HepG2 (cell line): Measurements from ENCODE around the gene B4GALT5. TPM values are rescaled to one million over a fixed set of nuclear protein-coding genes. Genes with fewer than 3 reads are reported as not detected.
A peak's percentile ranks its signal among the peaks of the same experiment; 100 is the strongest.

ENCODE experiments used
- ASH2L ChIP-seq: fragments of 300-600, 200-600 bp; sonication (generic); IDR thresholded peaks from 2 replicates; pipeline ENCODE4 v1.7.0; 2017; ENCODE audit warnings: low read depth, mild to moderate bottlenecking, moderate library complexity, mixed read lengths, low read length; ENCODE audit not compliant: insufficient read length
- CBX1 ChIP-seq: IDR thresholded peaks from one replicate; pipeline ENCODE4 v1.6.1; 2016; ENCODE audit warnings: antibody characterized with exemption, low read depth
- HNRNPK ChIP-seq: fragments of 200-400 bp; formaldehyde crosslinking; IDR thresholded peaks from 2 replicates; pipeline ENCODE4 v1.6.1; 2018; ENCODE audit warnings: low read length, low read depth, moderate library complexity, mild to moderate bottlenecking; ENCODE audit not compliant: poor library complexity, severe bottlenecking
- MIER3 ChIP-seq: IDR thresholded peaks from 2 replicates; pipeline ENCODE4 v1.6.1; 2016; ENCODE audit warnings: missing compliant biosample characterization, borderline replicate concordance
- NPAS2 ChIP-seq: sonication (generic); formaldehyde crosslinking; IDR thresholded peaks from 2 replicates; pipeline ENCODE4 v1.8.0; 2022; ENCODE audit warnings: mild to moderate bottlenecking, missing genetic modification reagents, borderline replicate concordance
- PRPF4 ChIP-seq: fragments of 200-400 bp; formaldehyde crosslinking; IDR thresholded peaks from 2 replicates; pipeline ENCODE4 v1.6.1; 2016; ENCODE audit warnings: low read length, low read depth; ENCODE audit not compliant: poor library complexity, severe bottlenecking
- RBFOX2 ChIP-seq: fragments of 200-400 bp; formaldehyde crosslinking; IDR thresholded peaks from 2 replicates; pipeline ENCODE4 v1.6.1; 2017; ENCODE audit warnings: low read depth, mild to moderate bottlenecking, low read length
- RCOR2 ChIP-seq: IDR thresholded peaks from 2 replicates; pipeline ENCODE4 v1.6.1; 2016; ENCODE audit warnings: missing biosample characterization, missing genetic modification reagents
- SMAD3 ChIP-seq: sonication (generic); formaldehyde crosslinking; IDR thresholded peaks from 2 replicates; pipeline ENCODE4 v1.4.0; 2020; ENCODE audit warnings: missing genetic modification reagents
- SSRP1 ChIP-seq: IDR thresholded peaks from 2 replicates; pipeline ENCODE4 v1.6.1; 2016; ENCODE audit warnings: control low read depth
- ZNF24 ChIP-seq: fragments of 450-650 bp; IDR thresholded peaks from 2 replicates; pipeline ENCODE4 v1.6.1; 2017; ENCODE audit warnings: antibody characterized with exemption, mild to moderate bottlenecking
- ZNF256 ChIP-seq: sonication (generic); formaldehyde crosslinking; conservative IDR thresholded peaks from 2 replicates; pipeline ENCODE4 v1.4.0; 2020; ENCODE audit warnings: missing genetic modification reagents
- ZNF3 ChIP-seq: IDR thresholded peaks from 2 replicates; pipeline ENCODE4 v1.7.0; 2017; ENCODE audit warnings: inconsistent platforms
- ZNF557 ChIP-seq: sonication (generic); formaldehyde crosslinking; IDR thresholded peaks from 2 replicates; pipeline ENCODE4 v1.4.0; 2020; ENCODE audit warnings: missing genetic modification reagents
- ZNF761 ChIP-seq: sonication (generic); formaldehyde crosslinking; conservative IDR thresholded peaks from 2 replicates; pipeline ENCODE4 v1.4.0; 2020; ENCODE audit warnings: mild to moderate bottlenecking, missing genetic modification reagents
- polyA plus RNA-seq, 8 experiments: library from polyadenylated mRNA; depleted of rRNA in 3 of 8; stranded (reverse) in 7 of 8; unstranded in 1 of 8; fragments of >200 nt; fragmentation: Illumina TruSeq in 4 of 8; extraction: Trizol in 4 of 8; gene quantifications; 2 replicates each; pipeline versions ENCODE4 v1.2.1 to v1.2.3, GENCODE V29; 2011 to 2016; ENCODE audit warnings: low read depth in 4 of 8, missing spikeins in 1 of 8, mixed read lengths in 1 of 8; ENCODE audit not compliant: insufficient read depth in 1 of 8
- total RNA-seq, 5 experiments: library from RNA; depleted of rRNA; stranded (reverse); fragments of >200 nt; fragmentation: Illumina TruSeq; extraction: Trizol; gene quantifications; 2 replicates each; pipeline ENCODE4 v1.2.3, GENCODE V29; 2016; ENCODE audit warnings: low read depth in 1 of 5
- TF ChIP-seq, protein P1 (sequence below): sonication (generic); formaldehyde crosslinking; IDR thresholded peaks from 2 replicates; pipeline ENCODE4 v1.4.0; 2020; ENCODE audit warnings: missing genetic modification reagents, borderline replicate concordance
- TF ChIP-seq, protein P2 (sequence below): sonication (generic); formaldehyde crosslinking; IDR thresholded peaks from 2 replicates; pipeline ENCODE4 v1.5.1; 2020; ENCODE audit warnings: mild to moderate bottlenecking, missing genetic modification reagents, borderline replicate concordance
- TF ChIP-seq, protein P3 (sequence below): sonication (generic); formaldehyde crosslinking; IDR thresholded peaks from 2 replicates; pipeline ENCODE4 v1.4.0; 2020; ENCODE audit warnings: missing genetic modification reagents, borderline replicate concordance

The B4GALT5 gene
- total and polyA plus RNA-seq, 2 of the 13 experiments (the other 11 are each of a cell fraction or from before 2014, with no cell fraction given): 27.3 to 30.9 TPM

- 0 out of 2 replicates have a peak, but pooled peaks have one; percentile 72 for TF ChIP-seq ZNF256 (CRISPR knock-in tag)
- no peak for TF ChIP-seq PRPF4
- no peak for TF ChIP-seq ZNF24
- no peak for TF ChIP-seq RCOR2 (CRISPR knock-in tag)
- TF ChIP-seq, protein P1, sequence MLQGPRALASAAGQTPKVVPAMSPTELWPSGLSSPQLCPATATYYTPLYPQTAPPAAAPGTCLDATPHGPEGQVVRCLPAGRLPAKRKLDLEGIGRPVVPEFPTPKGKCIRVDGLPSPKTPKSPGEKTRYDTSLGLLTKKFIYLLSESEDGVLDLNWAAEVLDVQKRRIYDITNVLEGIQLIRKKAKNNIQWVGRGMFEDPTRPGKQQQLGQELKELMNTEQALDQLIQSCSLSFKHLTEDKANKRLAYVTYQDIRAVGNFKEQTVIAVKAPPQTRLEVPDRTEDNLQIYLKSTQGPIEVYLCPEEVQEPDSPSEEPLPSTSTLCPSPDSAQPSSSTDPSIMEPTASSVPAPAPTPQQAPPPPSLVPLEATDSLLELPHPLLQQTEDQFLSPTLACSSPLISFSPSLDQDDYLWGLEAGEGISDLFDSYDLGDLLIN: 0 out of 2 replicates have a peak, but pooled peaks have one; percentile 75
- TF ChIP-seq HNRNPK: peak; percentile 98
- no peak for TF ChIP-seq SSRP1
- TF ChIP-seq, protein P2, sequence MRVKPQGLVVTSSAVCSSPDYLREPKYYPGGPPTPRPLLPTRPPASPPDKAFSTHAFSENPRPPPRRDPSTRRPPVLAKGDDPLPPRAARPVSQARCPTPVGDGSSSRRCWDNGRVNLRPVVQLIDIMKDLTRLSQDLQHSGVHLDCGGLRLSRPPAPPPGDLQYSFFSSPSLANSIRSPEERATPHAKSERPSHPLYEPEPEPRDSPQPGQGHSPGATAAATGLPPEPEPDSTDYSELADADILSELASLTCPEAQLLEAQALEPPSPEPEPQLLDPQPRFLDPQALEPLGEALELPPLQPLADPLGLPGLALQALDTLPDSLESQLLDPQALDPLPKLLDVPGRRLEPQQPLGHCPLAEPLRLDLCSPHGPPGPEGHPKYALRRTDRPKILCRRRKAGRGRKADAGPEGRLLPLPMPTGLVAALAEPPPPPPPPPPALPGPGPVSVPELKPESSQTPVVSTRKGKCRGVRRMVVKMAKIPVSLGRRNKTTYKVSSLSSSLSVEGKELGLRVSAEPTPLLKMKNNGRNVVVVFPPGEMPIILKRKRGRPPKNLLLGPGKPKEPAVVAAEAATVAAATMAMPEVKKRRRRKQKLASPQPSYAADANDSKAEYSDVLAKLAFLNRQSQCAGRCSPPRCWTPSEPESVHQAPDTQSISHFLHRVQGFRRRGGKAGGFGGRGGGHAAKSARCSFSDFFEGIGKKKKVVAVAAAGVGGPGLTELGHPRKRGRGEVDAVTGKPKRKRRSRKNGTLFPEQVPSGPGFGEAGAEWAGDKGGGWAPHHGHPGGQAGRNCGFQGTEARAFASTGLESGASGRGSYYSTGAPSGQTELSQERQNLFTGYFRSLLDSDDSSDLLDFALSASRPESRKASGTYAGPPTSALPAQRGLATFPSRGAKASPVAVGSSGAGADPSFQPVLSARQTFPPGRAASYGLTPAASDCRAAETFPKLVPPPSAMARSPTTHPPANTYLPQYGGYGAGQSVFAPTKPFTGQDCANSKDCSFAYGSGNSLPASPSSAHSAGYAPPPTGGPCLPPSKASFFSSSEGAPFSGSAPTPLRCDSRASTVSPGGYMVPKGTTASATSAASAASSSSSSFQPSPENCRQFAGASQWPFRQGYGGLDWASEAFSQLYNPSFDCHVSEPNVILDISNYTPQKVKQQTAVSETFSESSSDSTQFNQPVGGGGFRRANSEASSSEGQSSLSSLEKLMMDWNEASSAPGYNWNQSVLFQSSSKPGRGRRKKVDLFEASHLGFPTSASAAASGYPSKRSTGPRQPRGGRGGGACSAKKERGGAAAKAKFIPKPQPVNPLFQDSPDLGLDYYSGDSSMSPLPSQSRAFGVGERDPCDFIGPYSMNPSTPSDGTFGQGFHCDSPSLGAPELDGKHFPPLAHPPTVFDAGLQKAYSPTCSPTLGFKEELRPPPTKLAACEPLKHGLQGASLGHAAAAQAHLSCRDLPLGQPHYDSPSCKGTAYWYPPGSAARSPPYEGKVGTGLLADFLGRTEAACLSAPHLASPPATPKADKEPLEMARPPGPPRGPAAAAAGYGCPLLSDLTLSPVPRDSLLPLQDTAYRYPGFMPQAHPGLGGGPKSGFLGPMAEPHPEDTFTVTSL: no peak
- peak; percentile 88 for TF ChIP-seq RBFOX2
- 0 out of 2 replicates have a peak, but pooled peaks have one; percentile 70 for TF ChIP-seq ZNF557 (CRISPR knock-in tag)
- TF ChIP-seq ZNF3 (CRISPR knock-in tag): no peak
- TF ChIP-seq, protein P3, sequence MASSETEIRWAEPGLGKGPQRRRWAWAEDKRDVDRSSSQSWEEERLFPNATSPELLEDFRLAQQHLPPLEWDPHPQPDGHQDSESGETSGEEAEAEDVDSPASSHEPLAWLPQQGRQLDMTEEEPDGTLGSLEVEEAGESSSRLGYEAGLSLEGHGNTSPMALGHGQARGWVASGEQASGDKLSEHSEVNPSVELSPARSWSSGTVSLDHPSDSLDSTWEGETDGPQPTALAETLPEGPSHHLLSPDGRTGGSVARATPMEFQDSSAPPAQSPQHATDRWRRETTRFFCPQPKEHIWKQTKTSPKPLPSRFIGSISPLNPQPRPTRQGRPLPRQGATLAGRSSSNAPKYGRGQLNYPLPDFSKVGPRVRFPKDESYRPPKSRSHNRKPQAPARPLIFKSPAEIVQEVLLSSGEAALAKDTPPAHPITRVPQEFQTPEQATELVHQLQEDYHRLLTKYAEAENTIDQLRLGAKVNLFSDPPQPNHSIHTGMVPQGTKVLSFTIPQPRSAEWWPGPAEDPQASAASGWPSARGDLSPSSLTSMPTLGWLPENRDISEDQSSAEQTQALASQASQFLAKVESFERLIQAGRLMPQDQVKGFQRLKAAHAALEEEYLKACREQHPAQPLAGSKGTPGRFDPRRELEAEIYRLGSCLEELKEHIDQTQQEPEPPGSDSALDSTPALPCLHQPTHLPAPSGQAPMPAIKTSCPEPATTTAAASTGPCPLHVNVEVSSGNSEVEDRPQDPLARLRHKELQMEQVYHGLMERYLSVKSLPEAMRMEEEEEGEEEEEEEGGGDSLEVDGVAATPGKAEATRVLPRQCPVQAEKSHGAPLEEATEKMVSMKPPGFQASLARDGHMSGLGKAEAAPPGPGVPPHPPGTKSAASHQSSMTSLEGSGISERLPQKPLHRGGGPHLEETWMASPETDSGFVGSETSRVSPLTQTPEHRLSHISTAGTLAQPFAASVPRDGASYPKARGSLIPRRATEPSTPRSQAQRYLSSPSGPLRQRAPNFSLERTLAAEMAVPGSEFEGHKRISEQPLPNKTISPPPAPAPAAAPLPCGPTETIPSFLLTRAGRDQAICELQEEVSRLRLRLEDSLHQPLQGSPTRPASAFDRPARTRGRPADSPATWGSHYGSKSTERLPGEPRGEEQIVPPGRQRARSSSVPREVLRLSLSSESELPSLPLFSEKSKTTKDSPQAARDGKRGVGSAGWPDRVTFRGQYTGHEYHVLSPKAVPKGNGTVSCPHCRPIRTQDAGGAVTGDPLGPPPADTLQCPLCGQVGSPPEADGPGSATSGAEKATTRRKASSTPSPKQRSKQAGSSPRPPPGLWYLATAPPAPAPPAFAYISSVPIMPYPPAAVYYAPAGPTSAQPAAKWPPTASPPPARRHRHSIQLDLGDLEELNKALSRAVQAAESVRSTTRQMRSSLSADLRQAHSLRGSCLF (CRISPR knock-in tag): peak; percentile 76; the same call in 1 of the 2 replicates
- peak; percentile 85 for TF ChIP-seq ASH2L
- no peak for TF ChIP-seq NPAS2 (CRISPR knock-in tag)
- TF ChIP-seq CBX1: no peak
- TF ChIP-seq MIER3 (CRISPR knock-in tag): no peak
- TF ChIP-seq ZNF761 (CRISPR knock-in tag): no peak
- no peak for TF ChIP-seq SMAD3 (CRISPR knock-in tag)
These were observed 504 bp downstream of the B4GALT5 start (continued) for GRCh38 chr20:49712996-49713752.
